Activated naive CD8-positive, alpha-beta T cell treated with anti-CD3 and anti-CD28 coated beads, Interleukin-2, amount 50 U/mL, for 24 hours (primary cell): Measurements from ENCODE around the gene AZIN2.
A peak's percentile ranks its signal among the peaks of the same experiment; 100 is the strongest.
"Not testable (repeated sequence)": the region's sequence is repeated elsewhere in the genome, so short reads cannot be mapped to it uniquely, and the experiment has no call there.

Source experiments
- ATAC-seq: fragments of 150-1000 bp; cut with Tn5 transposase; one replicate; pipeline ENCODE4 v1.10.0; 2021
- DNase-seq: peaks from one replicate; pipeline ENCODE4 v3.0.0; 2021
- H3K27ac Mint-ChIP-seq: one replicate; pipeline ENCODE4 v1.8.0; 2021; ENCODE audit warnings: mild to moderate bottlenecking, mixed read lengths
- H3K27me3 Mint-ChIP-seq: one replicate; pipeline ENCODE4 v1.8.0; 2021; ENCODE audit warnings: mixed read lengths
- H3K36me3 Mint-ChIP-seq: one replicate; pipeline ENCODE4 v1.8.0; 2021; ENCODE audit warnings: low read depth, mixed read lengths
- H3K4me1 Mint-ChIP-seq: one replicate; pipeline ENCODE4 v1.8.0; 2021; ENCODE audit warnings: mixed read lengths
- H3K4me3 Mint-ChIP-seq: one replicate; pipeline ENCODE4 v1.8.0; 2021; ENCODE audit warnings: mild to moderate bottlenecking, moderate library complexity, mixed read lengths
- H3K9me3 Mint-ChIP-seq: one replicate; pipeline ENCODE4 v1.8.0; 2021; ENCODE audit warnings: mixed read lengths

Gene AZIN2

DNA sequence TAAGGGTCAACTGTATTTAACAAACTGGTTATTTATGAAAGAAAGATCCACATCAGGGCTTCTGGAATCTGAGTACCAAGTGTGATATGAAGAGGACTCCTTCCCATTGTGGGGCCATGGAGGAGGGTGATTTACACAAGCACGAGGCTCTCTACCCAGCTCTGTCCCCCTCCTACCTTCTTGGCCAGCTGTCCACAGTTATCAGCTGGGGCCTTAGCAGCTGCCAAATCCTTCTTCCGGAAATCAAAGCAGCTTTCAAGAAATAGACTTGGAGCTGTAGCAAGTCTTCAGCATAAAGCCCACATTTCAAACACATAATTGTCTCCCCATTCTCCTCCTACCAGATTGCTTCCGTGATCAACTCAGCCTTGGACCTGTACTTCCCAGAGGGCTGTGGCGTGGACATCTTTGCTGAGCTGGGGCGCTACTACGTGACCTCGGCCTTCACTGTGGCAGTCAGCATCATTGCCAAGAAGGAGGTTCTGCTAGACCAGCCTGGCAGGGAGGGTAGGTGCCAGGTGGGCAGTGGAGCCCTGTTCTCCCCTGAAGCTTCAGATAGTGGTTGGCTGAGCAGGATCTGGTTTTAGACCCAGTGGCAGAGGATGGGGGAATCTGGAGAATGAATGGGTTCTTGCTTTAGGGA, 15.5 kb downstream of the AZIN2 start:
- H3K27me3 Mint-ChIP-seq, result no peaks in the 10 kb centered on the region
- H3K4me3 Mint-ChIP-seq, result no peak overlapping the region
- no peaks in the 10 kb centered on the region for H3K36me3 Mint-ChIP-seq
- no peak for DNase-seq
- H3K4me1 Mint-ChIP-seq, result peaks cover 48% of the 10 kb centered on the region
- no peak for ATAC-seq
- H3K9me3 Mint-ChIP-seq, result no peaks in the 10 kb centered on the region
- H3K27ac Mint-ChIP-seq, result no peak overlapping the region

DNA sequence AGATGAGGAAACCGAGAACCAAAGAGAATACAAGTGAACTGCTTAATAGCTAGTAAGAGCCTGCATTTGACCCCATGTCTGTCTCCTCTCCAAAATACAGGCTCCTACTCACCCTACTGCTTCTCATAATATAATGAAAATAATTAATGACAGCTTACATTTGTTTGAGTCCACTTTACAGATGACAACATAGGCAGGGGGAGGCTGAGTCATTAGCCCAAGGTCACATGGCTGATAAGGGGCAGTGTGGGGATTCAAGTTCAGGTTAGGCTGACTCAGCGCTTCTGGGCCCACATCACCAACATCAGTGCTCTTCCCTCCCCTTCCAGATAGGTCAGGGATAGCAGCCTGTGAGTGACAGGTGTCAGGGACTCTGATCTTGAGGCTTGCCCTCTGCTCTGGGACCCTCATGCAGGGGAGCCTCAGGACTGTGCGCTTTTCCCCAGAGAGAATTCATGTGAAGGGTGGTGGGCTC, 16.2 kb downstream of the AZIN2 start:
- Mint-ChIP-seq H3K36me3 (no peaks in the 10 kb centered on the region), H3K4me3 (no peak overlapping the region), H3K27ac (no peak overlapping the region), H3K9me3 (no peaks in the 10 kb centered on the region), H3K27me3 (no peaks in the 10 kb centered on the region), H3K4me1 (peaks cover 48% of the 10 kb centered on the region)
- ATAC-seq (no peak), DNase-seq (no peak)

DNA sequence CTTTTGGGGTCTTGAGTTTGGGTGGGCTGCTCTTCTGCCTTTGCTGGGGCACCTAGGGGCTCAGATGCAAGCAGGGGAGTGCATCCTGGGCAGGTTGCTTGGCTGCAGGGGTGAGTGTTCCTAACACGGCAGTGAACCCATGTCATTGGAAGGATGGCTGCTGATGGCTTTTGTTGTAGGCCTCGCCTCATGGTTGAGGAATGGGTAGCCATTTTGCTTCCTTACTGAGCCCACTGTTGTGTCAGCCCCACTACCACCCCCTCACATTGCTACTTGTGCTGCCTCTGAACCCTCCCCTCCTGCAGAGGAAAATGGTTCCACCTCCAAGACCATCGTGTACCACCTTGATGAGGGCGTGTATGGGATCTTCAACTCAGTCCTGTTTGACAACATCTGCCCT, 16.8 kb downstream of the AZIN2 start:
- Mint-ChIP-seq H3K4me1 (peaks cover 48% of the 10 kb centered on the region), H3K27me3 (no peaks in the 10 kb centered on the region), H3K9me3 (no peaks in the 10 kb centered on the region), H3K27ac (peak overlapping the region; percentile 80), H3K4me3 (no peak overlapping the region), H3K36me3 (no peaks in the 10 kb centered on the region)
- no peak for DNase-seq
- no peak for ATAC-seq

- Mint-ChIP-seq H3K4me1 (peaks cover 48% of the 10 kb centered on the region), H3K9me3 (no peaks in the 10 kb centered on the region), H3K4me3 (no peak overlapping the region), H3K27ac (peak overlapping the region; percentile 80), H3K36me3 (no peaks in the 10 kb centered on the region), H3K27me3 (no peaks in the 10 kb centered on the region)
- DNase-seq (no peak), ATAC-seq (no peak)
Measured at GRCh38 chr1:33098371-33098770, 17.4 kb downstream of the AZIN2 start.

DNA sequence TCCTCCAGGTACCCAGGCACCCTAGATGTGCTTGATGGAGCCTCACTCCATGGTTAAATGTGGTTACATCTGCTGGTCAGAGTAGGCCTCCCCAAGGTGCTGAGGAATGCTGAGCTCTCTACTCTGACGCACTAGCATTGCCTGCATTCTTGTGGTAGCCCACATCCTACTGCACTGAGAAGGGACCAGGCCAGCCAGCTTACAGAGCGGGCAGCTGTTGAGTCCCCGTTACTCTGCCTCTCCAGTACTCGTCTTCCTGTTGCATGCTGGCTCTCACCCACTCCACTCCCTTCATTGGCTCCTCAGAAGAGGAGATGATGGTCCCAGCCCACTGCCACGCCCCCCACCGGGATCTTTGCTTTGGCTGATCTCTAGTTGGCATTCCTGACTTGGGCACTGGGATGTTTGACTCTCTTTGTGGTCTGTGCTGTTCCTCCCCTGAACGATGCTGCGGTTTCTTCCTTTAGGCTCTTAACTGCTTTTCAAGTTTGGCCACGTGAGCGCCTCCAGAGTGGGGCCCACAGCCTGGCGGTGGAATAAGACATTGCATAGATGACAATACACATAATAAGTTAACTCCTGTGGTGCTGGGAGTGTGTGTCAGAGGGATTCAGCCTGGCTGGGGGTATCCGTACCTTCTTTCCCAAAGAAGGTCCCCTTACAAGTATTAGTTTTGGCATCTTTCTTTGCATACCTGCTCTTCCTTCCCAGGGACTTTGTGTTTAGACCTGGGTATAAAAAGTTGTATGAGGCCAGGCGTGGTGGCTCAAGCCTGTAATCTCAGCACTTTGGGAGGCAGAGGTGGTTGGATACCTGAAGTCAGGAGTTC, 18.6 kb downstream of the AZIN2 start:
- peak overlapping the region; percentile 80 for H3K27ac Mint-ChIP-seq
- no peaks in the 10 kb centered on the region for H3K9me3 Mint-ChIP-seq
- peaks cover 48% of the 10 kb centered on the region for H3K4me1 Mint-ChIP-seq
- peak; percentile 74 for DNase-seq
- no peaks in the 10 kb centered on the region for H3K27me3 Mint-ChIP-seq
- peak; percentile 98 for ATAC-seq
- H3K4me3 Mint-ChIP-seq, result peak overlapping the region; percentile 56
- no peaks in the 10 kb centered on the region for H3K36me3 Mint-ChIP-seq

GRCh38 chr1:33100119-33100415, 19.1 kb downstream of the AZIN2 start:
- ATAC-seq, H3K27me3 Mint-ChIP-seq, H3K4me3 Mint-ChIP-seq, H3K36me3 Mint-ChIP-seq, H3K9me3 Mint-ChIP-seq, DNase-seq: not testable (repeated sequence)
- H3K4me1 Mint-ChIP-seq, result peaks cover 48% of the 10 kb centered on the region
- peak overlapping the region; percentile 80 for H3K27ac Mint-ChIP-seq

DNA sequence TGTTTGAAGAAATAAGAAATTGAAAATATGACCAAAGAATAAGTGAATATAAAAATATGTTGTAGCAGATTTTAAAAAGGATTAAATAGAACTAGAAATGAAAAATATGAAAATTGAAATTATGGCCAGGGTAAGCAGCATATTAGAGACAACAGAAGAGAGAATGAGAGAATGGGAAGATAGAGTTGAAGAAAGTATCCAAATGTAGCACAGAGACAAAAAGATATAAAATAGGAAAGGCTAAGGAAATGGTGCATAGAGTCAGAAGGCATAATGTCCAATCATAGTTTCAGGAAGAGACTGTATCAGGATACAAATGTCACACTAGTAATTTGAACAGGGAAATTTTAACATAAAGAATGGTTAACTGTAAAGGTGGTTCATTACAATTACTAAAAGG, 29.5 kb downstream of the AZIN2 start:
- peaks cover 1% of the 10 kb centered on the region for H3K36me3 Mint-ChIP-seq
- ATAC-seq (no peak), DNase-seq (no peak)
- no peaks in the 10 kb centered on the region for H3K4me1 Mint-ChIP-seq
- no peak overlapping the region for H3K4me3 Mint-ChIP-seq
- H3K9me3 Mint-ChIP-seq, result peaks cover 5% of the 10 kb centered on the region
- no peak overlapping the region for H3K27ac Mint-ChIP-seq
- no peaks in the 10 kb centered on the region for H3K27me3 Mint-ChIP-seq

GRCh38 chr1:33111965-33112364, 31.0 kb downstream of the AZIN2 start:
- peaks cover 1% of the 10 kb centered on the region for H3K36me3 Mint-ChIP-seq
- no peaks in the 10 kb centered on the region for H3K4me1 Mint-ChIP-seq
- peaks cover 5% of the 10 kb centered on the region for H3K9me3 Mint-ChIP-seq
- DNase-seq (no peak), ATAC-seq (no peak)
- no peaks in the 10 kb centered on the region for H3K27me3 Mint-ChIP-seq
- no peak overlapping the region for H3K4me3 Mint-ChIP-seq
- H3K27ac Mint-ChIP-seq, result no peak overlapping the region

DNA sequence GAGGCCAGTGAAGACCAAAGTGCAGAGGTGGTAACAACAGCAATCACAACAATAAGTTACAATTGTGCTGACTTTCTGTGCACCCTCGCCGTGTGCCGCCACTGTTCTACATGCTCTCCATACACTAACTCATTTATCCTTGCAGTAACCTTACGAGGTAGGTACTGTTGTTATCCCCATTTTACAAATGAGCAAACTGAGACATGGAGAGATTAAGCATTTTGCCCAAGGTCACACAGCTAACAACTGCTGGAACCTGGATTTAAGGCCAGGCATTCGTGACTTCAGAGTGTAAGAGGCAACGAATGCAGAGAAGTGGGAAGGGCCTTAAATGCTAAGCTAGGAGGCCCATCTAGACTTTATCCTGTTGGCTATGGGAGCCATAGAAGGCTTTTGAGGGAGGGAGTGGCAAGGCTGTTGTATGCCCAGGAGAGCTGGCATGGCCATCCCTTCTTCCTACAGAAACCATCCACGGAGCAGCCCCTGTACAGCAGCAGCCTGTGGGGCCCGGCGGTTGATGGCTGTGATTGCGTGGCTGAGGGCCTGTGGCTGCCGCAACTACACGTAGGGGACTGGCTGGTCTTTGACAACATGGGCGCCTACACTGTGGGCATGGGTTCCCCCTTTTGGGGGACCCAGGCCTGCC, 36.6 kb downstream of the AZIN2 start:
- ATAC-seq (no peak), DNase-seq (no peak)
- no peaks in the 10 kb centered on the region for H3K9me3 Mint-ChIP-seq
- H3K27me3 Mint-ChIP-seq, result no peaks in the 10 kb centered on the region
- H3K4me1 Mint-ChIP-seq, result no peaks in the 10 kb centered on the region
- H3K36me3 Mint-ChIP-seq, result no peaks in the 10 kb centered on the region
- no peak overlapping the region for H3K4me3 Mint-ChIP-seq
- no peak overlapping the region for H3K27ac Mint-ChIP-seq

GRCh38 chr1:33118274-33118673, 37.3 kb downstream of the AZIN2 start:
- H3K27ac Mint-ChIP-seq, result no peak overlapping the region
- no peaks in the 10 kb centered on the region for H3K27me3 Mint-ChIP-seq
- DNase-seq (no peak), ATAC-seq (no peak)
- H3K36me3 Mint-ChIP-seq, result no peaks in the 10 kb centered on the region
- H3K9me3 Mint-ChIP-seq, result no peaks in the 10 kb centered on the region
- H3K4me1 Mint-ChIP-seq, result no peaks in the 10 kb centered on the region
- H3K4me3 Mint-ChIP-seq, result no peak overlapping the region

GRCh38 chr1:33119050-33119449, 38.1 kb downstream of the AZIN2 start:
- no peak overlapping the region for H3K4me3 Mint-ChIP-seq
- no peak overlapping the region for H3K27ac Mint-ChIP-seq
- H3K27me3 Mint-ChIP-seq, result no peaks in the 10 kb centered on the region
- H3K4me1 Mint-ChIP-seq, result no peaks in the 10 kb centered on the region
- no peak for DNase-seq
- no peaks in the 10 kb centered on the region for H3K36me3 Mint-ChIP-seq
- ATAC-seq, result no peak
- no peaks in the 10 kb centered on the region for H3K9me3 Mint-ChIP-seq

- Mint-ChIP-seq H3K4me3 (no peak overlapping the region), H3K36me3 (peaks cover 2% of the 10 kb centered on the region), H3K27me3 (no peaks in the 10 kb centered on the region), H3K9me3 (no peaks in the 10 kb centered on the region), H3K4me1 (no peaks in the 10 kb centered on the region), H3K27ac (no peak overlapping the region)
- no peak for ATAC-seq
- DNase-seq, result no peak
Measured at GRCh38 chr1:33119532-33120217, 38.7 kb downstream of the AZIN2 start.

- H3K9me3 Mint-ChIP-seq, result peaks cover 4% of the 10 kb centered on the region
- H3K4me3 Mint-ChIP-seq, result no peak overlapping the region
- no peaks in the 10 kb centered on the region for H3K27me3 Mint-ChIP-seq
- no peak for DNase-seq
- no peak overlapping the region for H3K27ac Mint-ChIP-seq
- ATAC-seq, result peak; percentile 54
- H3K36me3 Mint-ChIP-seq, result peaks cover 10% of the 10 kb centered on the region
- peaks cover 5% of the 10 kb centered on the region for H3K4me1 Mint-ChIP-seq
Measured at GRCh38 chr1:33120436-33121231, 39.7 kb downstream of the AZIN2 start.

DNA sequence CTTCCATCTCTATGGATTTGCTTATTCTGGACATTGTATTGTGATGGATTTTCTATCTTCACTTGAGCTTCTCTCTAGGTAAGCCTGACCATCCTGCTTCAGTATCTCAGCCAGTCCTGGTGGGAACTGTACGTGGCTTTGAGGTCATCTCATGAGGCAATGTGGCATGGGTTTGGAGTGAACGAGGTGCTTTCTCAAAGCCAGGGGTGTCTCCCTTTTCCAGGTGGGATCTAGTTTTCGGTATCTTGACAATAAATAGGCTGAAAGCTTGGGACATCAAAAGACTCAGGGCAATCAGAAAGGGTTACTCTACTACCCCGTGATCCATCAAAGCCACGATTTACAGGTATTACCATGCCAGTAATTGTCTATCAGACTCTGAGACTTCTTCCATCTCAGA, 40.8 kb downstream of the AZIN2 start:
- Mint-ChIP-seq H3K4me3 (no peak overlapping the region), H3K27ac (no peak overlapping the region)
- ATAC-seq, result no peak

More for the DNA sequence above, 40.8 kb downstream of the AZIN2 start:
- peaks cover 13% of the 10 kb centered on the region for H3K4me1 Mint-ChIP-seq
- H3K36me3 Mint-ChIP-seq, result peaks cover 12% of the 10 kb centered on the region
- H3K9me3 Mint-ChIP-seq, result peaks cover 4% of the 10 kb centered on the region
- DNase-seq, result no peak
- H3K27me3 Mint-ChIP-seq, result no peaks in the 10 kb centered on the region
